Measurements from ENCODE around the gene VPS13D. TPM values are rescaled to one million over a fixed set of nuclear protein-coding genes. Genes with fewer than 3 reads are reported as not detected.

VPS13D gene
- total RNA-seq, 6 experiments from 2014 or later = 18.8 to 29.5 (median 21.5) TPM

DNA sequence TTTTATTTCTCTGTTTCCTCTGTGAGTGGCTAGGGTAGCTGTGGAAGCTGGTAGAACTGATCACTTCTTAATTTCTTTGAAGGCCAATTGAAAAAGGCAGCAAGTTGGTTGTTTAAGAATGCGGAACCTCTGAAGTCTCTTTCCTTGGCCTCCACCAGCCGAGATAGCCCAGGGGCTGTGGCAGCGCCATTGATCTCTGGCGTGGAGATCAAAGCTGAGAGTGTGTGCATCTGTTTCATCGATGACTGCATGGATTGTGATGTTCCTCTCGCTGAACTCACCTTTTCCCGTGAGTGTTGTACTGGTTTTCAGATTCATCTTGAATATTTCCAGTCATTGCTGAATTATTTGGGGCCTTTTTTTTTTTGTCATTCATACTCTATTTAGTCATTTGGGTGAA lies 97.7 kb downstream of the VPS13D start:
- H3K36me3 Mint-ChIP-seq (ENCODE audit: low read depth) = peaks cover 13% of the 10 kb centered on the region
- H3K9me3 Mint-ChIP-seq = no peaks in the 10 kb centered on the region
- H3K4me1 Mint-ChIP-seq (ENCODE audit: low read depth) = 0 out of 2 replicates have a peak, but pooled peaks cover 6% of the 10 kb centered on the region
- DNase-seq = no peak
- TF ChIP-seq, protein P1, sequence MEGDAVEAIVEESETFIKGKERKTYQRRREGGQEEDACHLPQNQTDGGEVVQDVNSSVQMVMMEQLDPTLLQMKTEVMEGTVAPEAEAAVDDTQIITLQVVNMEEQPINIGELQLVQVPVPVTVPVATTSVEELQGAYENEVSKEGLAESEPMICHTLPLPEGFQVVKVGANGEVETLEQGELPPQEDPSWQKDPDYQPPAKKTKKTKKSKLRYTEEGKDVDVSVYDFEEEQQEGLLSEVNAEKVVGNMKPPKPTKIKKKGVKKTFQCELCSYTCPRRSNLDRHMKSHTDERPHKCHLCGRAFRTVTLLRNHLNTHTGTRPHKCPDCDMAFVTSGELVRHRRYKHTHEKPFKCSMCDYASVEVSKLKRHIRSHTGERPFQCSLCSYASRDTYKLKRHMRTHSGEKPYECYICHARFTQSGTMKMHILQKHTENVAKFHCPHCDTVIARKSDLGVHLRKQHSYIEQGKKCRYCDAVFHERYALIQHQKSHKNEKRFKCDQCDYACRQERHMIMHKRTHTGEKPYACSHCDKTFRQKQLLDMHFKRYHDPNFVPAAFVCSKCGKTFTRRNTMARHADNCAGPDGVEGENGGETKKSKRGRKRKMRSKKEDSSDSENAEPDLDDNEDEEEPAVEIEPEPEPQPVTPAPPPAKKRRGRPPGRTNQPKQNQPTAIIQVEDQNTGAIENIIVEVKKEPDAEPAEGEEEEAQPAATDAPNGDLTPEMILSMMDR (IDR thresholded peaks at IDR 0.05) = no peak
- no peaks in the 10 kb centered on the region; the same call in none of the 2 replicates for H3K27me3 Mint-ChIP-seq (ENCODE audit: insufficient read depth)
- no peak overlapping the region for H3K4me3 Mint-ChIP-seq
- no peak overlapping the region for H3K27ac Mint-ChIP-seq

DNA sequence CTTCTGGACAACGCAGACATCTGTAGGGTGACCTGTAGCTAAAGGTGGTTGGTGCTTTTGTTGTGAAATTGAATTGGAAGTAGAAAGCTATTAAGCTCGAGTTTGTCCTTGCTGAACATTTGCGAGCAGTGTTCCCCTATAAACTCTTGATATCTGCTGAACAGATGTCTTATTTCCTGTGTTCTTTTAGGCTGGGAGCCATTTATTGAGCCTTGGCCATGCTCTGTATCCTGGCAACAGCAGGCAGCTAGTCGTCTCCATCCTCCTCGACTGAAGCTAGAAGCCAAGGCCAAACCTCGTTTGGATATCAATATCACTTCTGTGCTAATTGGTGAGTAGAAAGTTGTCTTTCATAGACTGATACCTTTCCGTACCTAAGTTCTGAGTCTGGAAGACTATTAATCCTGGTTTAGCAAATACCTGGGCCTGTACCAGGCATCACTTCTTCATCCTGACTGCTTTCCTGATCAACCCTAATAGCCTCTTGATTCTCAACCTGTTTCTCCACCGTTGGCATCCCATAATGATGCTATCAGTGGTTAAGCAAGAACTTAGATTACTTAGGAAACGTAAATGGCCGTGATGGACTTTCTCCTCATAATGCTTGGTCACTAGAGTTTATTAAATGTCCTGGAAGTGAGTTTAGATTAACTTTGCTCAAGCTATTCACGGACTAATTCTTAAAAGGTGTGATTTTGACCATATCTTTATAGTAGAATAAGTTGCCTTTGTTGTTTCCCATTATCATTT lies 103.4 kb downstream of the VPS13D start:
- no peak overlapping the region for H3K27ac Mint-ChIP-seq
- DNase-seq = no peak
- H3K27me3 Mint-ChIP-seq (ENCODE audit: insufficient read depth) = no peaks in the 10 kb centered on the region
- no peak overlapping the region for H3K4me3 Mint-ChIP-seq
- no peaks in the 10 kb centered on the region for H3K9me3 Mint-ChIP-seq
- H3K4me1 Mint-ChIP-seq (ENCODE audit: low read depth) = no peaks in the 10 kb centered on the region
- TF ChIP-seq, protein P1 (IDR thresholded peaks at IDR 0.05) = no peak
- H3K36me3 Mint-ChIP-seq (ENCODE audit: low read depth) = peaks cover 32% of the 10 kb centered on the region

DNA sequence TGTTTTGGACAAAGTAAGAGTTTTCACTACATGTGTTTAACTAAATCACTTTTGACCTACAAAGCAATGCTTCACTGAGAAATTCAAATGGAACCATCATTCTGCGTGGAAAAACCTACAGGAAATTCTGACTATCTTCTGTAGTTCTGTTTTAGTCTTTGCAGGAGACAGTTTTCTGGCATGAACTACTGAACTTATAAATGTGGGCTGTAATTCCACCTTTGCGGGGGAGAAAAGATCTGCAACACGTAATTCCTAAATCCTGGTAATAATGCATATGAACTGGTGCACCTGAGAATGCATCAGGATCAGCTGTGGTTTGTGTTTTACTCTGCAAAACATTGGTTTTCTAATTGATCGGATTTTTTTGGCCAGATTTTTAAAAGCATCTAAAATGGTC lies 106.0 kb downstream of the VPS13D start:
- no peaks in the 10 kb centered on the region for H3K4me1 Mint-ChIP-seq (ENCODE audit: low read depth)
- DNase-seq = no peak
- H3K9me3 Mint-ChIP-seq = no peaks in the 10 kb centered on the region
- H3K4me3 Mint-ChIP-seq = no peak overlapping the region
- peaks cover 33% of the 10 kb centered on the region for H3K36me3 Mint-ChIP-seq (ENCODE audit: low read depth)
- TF ChIP-seq, protein P1 (IDR thresholded peaks at IDR 0.05) = no peak
- no peaks in the 10 kb centered on the region for H3K27me3 Mint-ChIP-seq (ENCODE audit: insufficient read depth)
- no peak overlapping the region for H3K27ac Mint-ChIP-seq

DNA sequence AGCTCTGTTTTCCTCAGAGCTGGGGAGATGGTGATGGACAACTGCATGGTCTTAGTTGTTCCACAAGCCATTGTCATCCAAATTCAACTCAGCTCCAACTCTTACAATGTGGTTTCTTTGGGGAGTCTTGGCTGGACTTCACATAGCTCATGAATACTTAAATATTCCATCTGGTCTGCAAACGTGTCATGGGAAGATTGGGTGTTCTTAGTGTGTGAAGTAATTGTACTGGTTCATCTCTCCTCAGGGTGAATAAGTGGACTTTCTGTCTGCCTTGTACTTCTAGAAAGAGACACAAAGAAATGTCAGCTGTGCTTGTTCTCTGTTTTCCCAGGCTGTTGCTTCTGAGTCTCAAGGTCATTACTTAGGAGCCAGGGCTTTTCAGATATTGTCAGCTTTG lies 106.6 kb downstream of the VPS13D start:
- TF ChIP-seq, protein P1 (IDR thresholded peaks at IDR 0.05) = no peak
- Mint-ChIP-seq H3K4me1 (ENCODE audit: low read depth) (no peaks in the 10 kb centered on the region), H3K9me3 (no peaks in the 10 kb centered on the region), H3K27me3 (ENCODE audit: insufficient read depth) (no peaks in the 10 kb centered on the region; the same call in 1 of the 2 replicates), H3K27ac (no peak overlapping the region), H3K4me3 (no peak overlapping the region), H3K36me3 (ENCODE audit: low read depth) (peaks cover 29% of the 10 kb centered on the region)
- DNase-seq = no peak

DNA sequence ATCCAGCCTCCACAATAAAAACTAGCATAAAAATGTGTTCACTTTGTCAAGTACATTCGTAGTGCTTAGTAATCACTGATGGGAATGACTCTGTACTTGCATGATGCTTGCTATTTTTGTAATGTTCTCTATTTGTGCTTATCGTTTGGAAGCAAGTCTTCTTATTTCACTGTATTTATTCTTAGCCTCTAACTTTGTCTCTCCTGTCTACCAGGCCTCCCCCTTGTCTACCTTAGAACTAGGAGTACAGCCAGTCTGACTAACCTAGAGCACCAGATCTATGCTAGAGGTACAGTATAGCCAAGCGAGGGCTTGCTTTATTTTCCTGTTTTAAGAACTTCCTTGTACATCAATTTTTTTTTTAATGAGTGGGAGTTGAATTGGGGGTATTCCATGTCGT lies 108.2 kb downstream of the VPS13D start:
- no peak for DNase-seq
- TF ChIP-seq, protein P1 (IDR thresholded peaks at IDR 0.05) = no peak
- Mint-ChIP-seq H3K9me3 (no peaks in the 10 kb centered on the region), H3K4me3 (no peak overlapping the region), H3K36me3 (ENCODE audit: low read depth) (peaks cover 39% of the 10 kb centered on the region), H3K27me3 (ENCODE audit: insufficient read depth) (no peaks in the 10 kb centered on the region; the same call in none of the 2 replicates), H3K27ac (no peak overlapping the region), H3K4me1 (ENCODE audit: low read depth) (peaks cover 7% of the 10 kb centered on the region; the same call in 1 of the 2 replicates)
